Calu3 (cell line): ENCODE measurements around the gene DUSP10. TPM values are rescaled to one million over a fixed set of nuclear protein-coding genes. Genes with fewer than 3 reads are reported as not detected.
A peak's percentile ranks its signal among the peaks of the same experiment; 100 is the strongest.

ENCODE experiments used
- BruUV-seq: library from RNA; stranded (reverse); fragments of 400-500 nt; replicated peaks from 2 replicates; lab custom pipeline; 2021; lab: Mats Ljungman, UMichigan
- CTCF ChIA-PET: fragments of 300-600 bp; sonication (Branson Sonifier 250); formaldehyde crosslinking; loops from one replicate; lab custom pipeline; 2022; ENCODE audit warnings: antibody characterized with exemption; lab: Charles Lee
- DNase-seq: peaks from one replicate; pipeline ENCODE4 v3.0.0; 2022
- H3K27ac Mint-ChIP-seq: one replicate; pipeline ENCODE4 v1.8.0; 2022; ENCODE audit warnings: mixed read lengths; ENCODE audit not compliant: unreplicated experiment
- H3K27me3 Mint-ChIP-seq: one replicate; pipeline ENCODE4 v1.8.0; 2022; ENCODE audit warnings: mixed read lengths; ENCODE audit not compliant: unreplicated experiment
- H3K36me3 Mint-ChIP-seq: one replicate; pipeline ENCODE4 v1.8.0; 2022; ENCODE audit warnings: mild to moderate bottlenecking, moderate library complexity, mixed read lengths; ENCODE audit not compliant: insufficient read depth, unreplicated experiment
- H3K4me1 Mint-ChIP-seq: one replicate; pipeline ENCODE4 v1.8.0; 2022; ENCODE audit warnings: mild to moderate bottlenecking, low read depth, mixed read lengths; ENCODE audit not compliant: unreplicated experiment
- H3K4me3 Mint-ChIP-seq: one replicate; pipeline ENCODE4 v1.8.0; 2022; ENCODE audit warnings: mild to moderate bottlenecking, low read depth, moderate library complexity, mixed read lengths; ENCODE audit not compliant: unreplicated experiment
- H3K9me3 Mint-ChIP-seq: one replicate; pipeline ENCODE4 v1.8.0; 2022; ENCODE audit warnings: low read depth, mixed read lengths; ENCODE audit not compliant: unreplicated experiment
- intact Hi-C: fragments of 100-400 bp; cut with micrococcal nuclease; formaldehyde crosslinking; loops from one replicate; pipeline ENCODE4 v1.10.0; 2022; ENCODE audit not compliant: unreplicated experiment
- total RNA-seq: library from RNA; stranded (reverse); gene quantifications from 2 replicates; pipeline ENCODE4 v1.2.3, GENCODE V29; 2022
- TF ChIP-seq, protein P1 (sequence below): fragments of 200-600 bp; IDR thresholded peaks from one replicate; pipeline ENCODE4 v1.8.0; 2022; ENCODE audit warnings: antibody characterized with exemption; ENCODE audit not compliant: unreplicated experiment

The DUSP10 gene
- total RNA-seq, 1 experiment from 2014 or later, result 55.1 TPM

DNA sequence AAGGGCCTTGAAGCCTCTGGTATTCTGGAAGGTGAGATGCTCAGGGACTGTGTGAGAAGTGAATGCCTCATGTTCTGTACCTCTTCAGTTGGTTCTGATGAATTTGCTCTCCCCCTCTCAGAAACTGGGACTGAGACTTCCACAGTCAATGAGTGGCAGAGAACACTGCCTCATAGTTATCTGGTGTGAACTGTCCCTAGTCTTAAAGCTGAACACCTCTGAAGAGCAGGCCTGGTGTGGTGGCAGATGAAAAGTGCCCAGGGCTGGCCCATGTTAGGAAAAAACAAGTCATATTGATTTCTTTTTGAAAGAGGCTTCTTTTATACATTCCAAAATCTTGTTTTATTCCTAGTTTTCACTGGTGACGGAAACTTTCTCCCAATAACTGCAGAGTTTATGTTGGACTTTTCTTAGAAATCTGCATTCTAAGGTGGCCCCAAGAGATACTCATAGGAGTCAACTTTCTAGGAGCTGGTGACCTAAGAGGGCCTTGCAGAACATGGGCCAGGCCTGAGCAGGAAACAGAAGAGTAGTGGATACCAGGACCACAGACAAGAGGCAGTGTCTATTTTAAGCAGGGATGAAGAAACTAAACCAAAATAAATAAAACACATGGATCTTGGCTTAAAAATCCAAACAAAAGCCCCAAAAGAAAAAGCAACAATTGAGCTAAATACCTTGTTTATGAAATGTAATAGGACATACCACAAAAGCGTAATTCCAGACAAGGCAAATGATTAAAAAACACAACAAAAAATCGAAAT, 19.5 kb downstream of the DUSP10 start:
- DNase-seq, result no peak
- H3K36me3 Mint-ChIP-seq, result peaks cover 54% of the 10 kb centered on the region
- CTCF ChIA-PET, result interaction anchor here (0.6 kb wide), 1 partner anchor 479 kb away, joined by 3 read pairs; no protein-coding TSS in a partner anchor
- no peaks in the 10 kb centered on the region for H3K9me3 Mint-ChIP-seq
- TF ChIP-seq, protein P1, sequence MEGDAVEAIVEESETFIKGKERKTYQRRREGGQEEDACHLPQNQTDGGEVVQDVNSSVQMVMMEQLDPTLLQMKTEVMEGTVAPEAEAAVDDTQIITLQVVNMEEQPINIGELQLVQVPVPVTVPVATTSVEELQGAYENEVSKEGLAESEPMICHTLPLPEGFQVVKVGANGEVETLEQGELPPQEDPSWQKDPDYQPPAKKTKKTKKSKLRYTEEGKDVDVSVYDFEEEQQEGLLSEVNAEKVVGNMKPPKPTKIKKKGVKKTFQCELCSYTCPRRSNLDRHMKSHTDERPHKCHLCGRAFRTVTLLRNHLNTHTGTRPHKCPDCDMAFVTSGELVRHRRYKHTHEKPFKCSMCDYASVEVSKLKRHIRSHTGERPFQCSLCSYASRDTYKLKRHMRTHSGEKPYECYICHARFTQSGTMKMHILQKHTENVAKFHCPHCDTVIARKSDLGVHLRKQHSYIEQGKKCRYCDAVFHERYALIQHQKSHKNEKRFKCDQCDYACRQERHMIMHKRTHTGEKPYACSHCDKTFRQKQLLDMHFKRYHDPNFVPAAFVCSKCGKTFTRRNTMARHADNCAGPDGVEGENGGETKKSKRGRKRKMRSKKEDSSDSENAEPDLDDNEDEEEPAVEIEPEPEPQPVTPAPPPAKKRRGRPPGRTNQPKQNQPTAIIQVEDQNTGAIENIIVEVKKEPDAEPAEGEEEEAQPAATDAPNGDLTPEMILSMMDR, result no peak
- BruUV-seq, result no TSS peak
- peaks cover 81% of the 10 kb centered on the region for H3K4me1 Mint-ChIP-seq
- intact Hi-C loops, result no loop called here
- H3K4me3 Mint-ChIP-seq, result no peak overlapping the region
- H3K27ac Mint-ChIP-seq, result peak overlapping the region; percentile 43
- H3K27me3 Mint-ChIP-seq, result no peaks in the 10 kb centered on the region

DNA sequence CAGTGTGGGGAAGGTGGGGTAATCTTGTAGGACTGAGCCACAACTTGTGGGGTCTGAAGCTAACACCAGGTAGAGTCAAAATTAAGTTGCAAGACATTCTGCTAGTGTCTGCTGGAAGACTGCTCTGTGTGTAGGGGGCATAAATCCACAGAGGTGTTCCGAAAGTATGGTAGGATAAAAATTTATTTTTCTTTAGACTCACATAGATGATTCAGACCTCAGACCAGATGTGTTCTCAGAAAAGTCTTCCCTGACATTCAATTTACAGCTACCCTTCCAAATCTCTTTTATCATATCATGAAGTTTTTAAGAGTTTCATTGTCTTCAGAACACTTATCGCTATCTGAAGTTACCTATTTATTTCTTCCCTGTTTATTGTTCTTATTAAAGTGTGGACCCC, 21.3 kb downstream of the DUSP10 start:
- Mint-ChIP-seq H3K9me3 (no peaks in the 10 kb centered on the region), H3K27ac (peak overlapping the region; percentile 43), H3K4me3 (peak overlapping the region; percentile 11), H3K4me1 (peaks cover 83% of the 10 kb centered on the region), H3K27me3 (no peaks in the 10 kb centered on the region), H3K36me3 (peaks cover 55% of the 10 kb centered on the region)
- CTCF ChIA-PET, result interaction anchor here (0.9 to 3.2 kb wide), 3 partner anchors 9 to 17 kb away, joined by 3 to 9 read pairs (median 3); no protein-coding TSS in a partner anchor
- no TSS peak for BruUV-seq
- intact Hi-C loops, result no loop called here
- no peak for DNase-seq
- TF ChIP-seq, protein P1, result no peak

DNA sequence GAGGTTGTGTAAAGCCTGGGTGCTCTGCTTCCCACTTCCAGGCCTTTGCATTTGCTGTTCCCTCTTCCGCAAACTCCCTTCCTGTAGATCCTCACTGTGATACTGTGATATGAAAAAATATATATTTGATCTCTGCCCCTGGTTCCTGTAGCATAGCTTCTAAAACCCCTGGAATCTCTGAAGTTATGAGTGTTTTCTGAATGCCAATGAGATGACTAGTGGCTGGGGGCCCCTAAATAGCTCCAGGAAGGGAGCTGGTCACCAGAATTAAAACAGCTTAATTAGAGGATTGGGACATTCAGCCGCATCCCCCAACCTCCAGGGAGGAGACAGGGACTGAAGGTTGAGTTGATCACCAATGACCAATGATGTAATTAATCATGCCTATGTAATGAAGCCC, 21.9 kb downstream of the DUSP10 start:
- H3K4me3 Mint-ChIP-seq, result no peak overlapping the region
- H3K9me3 Mint-ChIP-seq, result no peaks in the 10 kb centered on the region
- no peaks in the 10 kb centered on the region for H3K27me3 Mint-ChIP-seq
- CTCF ChIA-PET, result interaction anchor here (0.7 to 3.2 kb wide), 3 partner anchors 10 to 21 kb away, joined by 3 to 9 read pairs (median 3); no protein-coding TSS in a partner anchor
- intact Hi-C loops, result no loop called here
- H3K36me3 Mint-ChIP-seq, result peaks cover 57% of the 10 kb centered on the region
- BruUV-seq, result no TSS peak
- peak overlapping the region; percentile 43 for H3K27ac Mint-ChIP-seq
- peaks cover 83% of the 10 kb centered on the region for H3K4me1 Mint-ChIP-seq
- no peak for DNase-seq
- TF ChIP-seq, protein P1, result no peak

DNA sequence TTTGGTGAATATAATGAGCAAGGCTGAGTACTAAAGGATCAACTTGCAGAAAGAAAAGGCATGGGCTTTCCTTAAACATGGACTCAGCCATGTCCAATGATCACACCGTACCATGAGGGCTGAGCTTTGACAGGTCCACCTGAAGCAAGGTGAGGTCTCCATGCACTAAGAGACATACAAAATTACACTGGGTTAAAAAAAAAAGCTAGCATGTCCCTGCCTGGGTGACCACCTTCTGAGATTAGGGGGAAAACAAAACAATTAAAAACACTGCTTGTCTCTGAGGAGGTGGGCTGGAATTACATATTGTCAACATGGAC, 22.7 kb downstream of the DUSP10 start:
- Mint-ChIP-seq H3K4me1 (peaks cover 86% of the 10 kb centered on the region), H3K27ac (peak overlapping the region; percentile 53), H3K4me3 (no peak overlapping the region), H3K9me3 (no peaks in the 10 kb centered on the region), H3K27me3 (no peaks in the 10 kb centered on the region), H3K36me3 (peaks cover 59% of the 10 kb centered on the region)
- DNase-seq, result no peak
- no TSS peak for BruUV-seq
- CTCF ChIA-PET, result interaction anchor here (1.6 to 3.2 kb wide), 4 partner anchors 10 to 175 kb away, joined by 3 to 9 read pairs (median 6); no protein-coding TSS in a partner anchor
- intact Hi-C loops, result no loop called here
- TF ChIP-seq, protein P1, result no peak
